KBM-7 (cell line): ENCODE measurements around the gene KIF26A.
A peak's percentile ranks its signal among the peaks of the same experiment; 100 is the strongest.
"Not testable (repeated sequence)": the region's sequence is repeated elsewhere in the genome, so short reads cannot be mapped to it uniquely, and the experiment has no call there.

Source experiments
- DNase-seq: peaks from one replicate; pipeline ENCODE4 v3.0.0-alpha.2; 2015
- in situ Hi-C: fragments of 300-500 bp; cut with MboI; formaldehyde crosslinking; loops from 2 replicates; pipeline ENCODE4 v1.14.3; 2020; ENCODE audit warnings: low sequenced_read_pairs, low pct_unique_long_range_greater_than_20kb, mixed read lengths

KIF26A gene

GRCh38 chr14:104150136-104151025 lies 12.0 kb downstream of the KIF26A start:
- peak; percentile 73 for DNase-seq

GRCh38 chr14:104151026-104151381 lies 12.6 kb downstream of the KIF26A start:
- no peak for DNase-seq
- in situ Hi-C loops = no loop called here

More at GRCh38 chr14:104150136-104151025, 12.0 kb downstream of the KIF26A start:
- in situ Hi-C loops = no loop called here

GRCh38 chr14:104151566-104152245 lies 13.3 kb downstream of the KIF26A start:
- in situ Hi-C loops = no loop called here

GRCh38 chr14:104152246-104152575 lies 13.8 kb downstream of the KIF26A start:
- in situ Hi-C loops = no loop called here

More at GRCh38 chr14:104151566-104152245, 13.3 kb downstream of the KIF26A start:
- no peak for DNase-seq

GRCh38 chr14:104152686-104153393 lies 14.5 kb downstream of the KIF26A start:
- in situ Hi-C loops = no loop called here

More at GRCh38 chr14:104152246-104152575, 13.8 kb downstream of the KIF26A start:
- DNase-seq = no peak

GRCh38 chr14:104153394-104153755 lies 15.0 kb downstream of the KIF26A start:
- DNase-seq, in situ Hi-C loops: not testable (repeated sequence)

More at GRCh38 chr14:104152686-104153393, 14.5 kb downstream of the KIF26A start:
- no peak for DNase-seq

- in situ Hi-C loops = no loop called here
- no peak for DNase-seq
Measured at GRCh38 chr14:104154246-104154645, 15.9 kb downstream of the KIF26A start.

- DNase-seq = no peak
- in situ Hi-C loops = no loop called here
Measured at GRCh38 chr14:104155513-104155912, 17.1 kb downstream of the KIF26A start.

GRCh38 chr14:104156142-104156541 lies 17.8 kb downstream of the KIF26A start:
- in situ Hi-C loops = no loop called here

GRCh38 chr14:104157016-104157928 lies 18.9 kb downstream of the KIF26A start:
- in situ Hi-C loops = no loop called here
- no peak for DNase-seq

More at GRCh38 chr14:104156142-104156541, 17.8 kb downstream of the KIF26A start:
- DNase-seq = no peak

GRCh38 chr14:104158827-104159798 lies 20.7 kb downstream of the KIF26A start:
- in situ Hi-C loops = no loop called here
- no peak for DNase-seq

- no peak for DNase-seq
- in situ Hi-C loops = no loop called here
Measured at GRCh38 chr14:104159990-104160389, 21.6 kb downstream of the KIF26A start.

GRCh38 chr14:104161602-104162367 lies 23.4 kb downstream of the KIF26A start:
- DNase-seq = no peak
- in situ Hi-C loops = no loop called here

- in situ Hi-C loops = no loop called here
- no peak for DNase-seq
Measured at GRCh38 chr14:104162495-104162894, 24.1 kb downstream of the KIF26A start.

GRCh38 chr14:104163541-104163940 lies 25.2 kb downstream of the KIF26A start:
- no peak for DNase-seq
- in situ Hi-C loops = no loop called here

GRCh38 chr14:104164041-104164440 lies 25.7 kb downstream of the KIF26A start:
- DNase-seq = no peak
- in situ Hi-C loops = no loop called here

GRCh38 chr14:104164512-104164911 lies 26.1 kb downstream of the KIF26A start:
- DNase-seq = no peak
- in situ Hi-C loops = no loop called here
